ENCODE measurements around the gene PBRM1.
"Not testable (repeated sequence)": the region's sequence is repeated elsewhere in the genome, so short reads cannot be mapped to it uniquely, and the experiment has no call there.

The PBRM1 gene

DNA sequence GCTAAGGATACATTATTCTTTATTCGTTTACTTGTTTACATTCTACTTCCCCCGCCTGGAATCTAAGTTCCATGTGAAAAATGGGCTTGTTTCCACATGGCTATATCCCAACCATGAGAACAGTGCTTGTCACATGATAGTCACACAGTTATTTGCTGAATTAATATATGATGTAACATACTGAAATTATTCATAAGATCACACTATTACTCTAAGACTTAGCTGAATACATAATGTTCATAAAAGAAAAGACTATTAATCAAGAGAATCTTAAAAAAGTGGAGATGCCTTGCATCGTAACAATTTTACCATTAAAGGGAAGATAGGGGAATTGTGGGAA lies 6.5 kb downstream of the PBRM1 start:
- H3K27ac ChIP-seq, result peak overlapping the region; percentile 42
- TF ChIP-seq, protein P1, sequence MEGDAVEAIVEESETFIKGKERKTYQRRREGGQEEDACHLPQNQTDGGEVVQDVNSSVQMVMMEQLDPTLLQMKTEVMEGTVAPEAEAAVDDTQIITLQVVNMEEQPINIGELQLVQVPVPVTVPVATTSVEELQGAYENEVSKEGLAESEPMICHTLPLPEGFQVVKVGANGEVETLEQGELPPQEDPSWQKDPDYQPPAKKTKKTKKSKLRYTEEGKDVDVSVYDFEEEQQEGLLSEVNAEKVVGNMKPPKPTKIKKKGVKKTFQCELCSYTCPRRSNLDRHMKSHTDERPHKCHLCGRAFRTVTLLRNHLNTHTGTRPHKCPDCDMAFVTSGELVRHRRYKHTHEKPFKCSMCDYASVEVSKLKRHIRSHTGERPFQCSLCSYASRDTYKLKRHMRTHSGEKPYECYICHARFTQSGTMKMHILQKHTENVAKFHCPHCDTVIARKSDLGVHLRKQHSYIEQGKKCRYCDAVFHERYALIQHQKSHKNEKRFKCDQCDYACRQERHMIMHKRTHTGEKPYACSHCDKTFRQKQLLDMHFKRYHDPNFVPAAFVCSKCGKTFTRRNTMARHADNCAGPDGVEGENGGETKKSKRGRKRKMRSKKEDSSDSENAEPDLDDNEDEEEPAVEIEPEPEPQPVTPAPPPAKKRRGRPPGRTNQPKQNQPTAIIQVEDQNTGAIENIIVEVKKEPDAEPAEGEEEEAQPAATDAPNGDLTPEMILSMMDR (IDR thresholded peaks at IDR 0.05), result no peak
- no peak for TF ChIP-seq ZFX (IDR thresholded peaks at IDR 0.05; ENCODE audit: borderline replicate concordance)

DNA sequence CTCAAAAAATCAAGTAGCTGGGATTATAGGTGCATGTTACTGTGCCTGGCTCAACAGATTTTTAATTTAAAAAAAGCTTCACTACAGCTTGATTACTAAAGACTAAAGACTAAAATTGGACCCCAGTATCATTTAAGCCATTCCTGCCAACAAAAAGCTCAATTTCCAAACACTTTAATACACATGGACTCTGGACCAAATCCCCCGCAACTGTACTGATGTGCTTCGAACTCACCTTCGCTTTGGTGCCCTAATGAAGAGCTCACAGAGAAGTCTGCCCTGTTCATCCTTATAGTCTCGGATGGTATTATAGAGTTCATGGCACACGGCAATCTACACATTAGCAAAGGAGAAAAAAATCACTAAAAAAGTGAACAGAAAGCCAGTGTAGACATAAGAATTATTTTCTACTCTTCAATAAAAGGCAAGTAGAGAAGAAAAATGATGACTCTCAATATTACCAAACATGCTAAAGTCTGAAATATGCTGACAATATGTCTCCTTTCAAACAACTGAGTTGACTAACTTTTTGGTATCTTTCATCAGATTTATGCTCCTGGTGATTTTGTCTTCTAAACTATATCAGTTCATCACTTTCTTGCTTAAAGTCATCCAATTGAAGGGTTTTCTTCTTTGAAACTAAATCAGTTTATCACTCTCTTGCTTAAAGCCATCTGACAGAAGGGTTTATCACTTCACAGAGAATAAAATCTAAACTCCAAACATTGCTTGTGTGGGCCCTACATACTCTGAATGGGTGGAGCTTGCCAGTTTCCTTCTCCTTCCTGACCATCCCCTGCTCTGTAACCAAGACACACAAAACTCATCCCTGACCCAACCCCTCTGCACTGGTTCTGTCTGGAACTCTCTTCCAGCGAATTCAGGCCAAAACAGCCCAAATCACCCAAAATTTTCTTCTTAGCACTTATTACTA lies 7.2 kb downstream of the PBRM1 start:
- TF ChIP-seq, protein P1 (IDR thresholded peaks at IDR 0.05), result no peak
- no peak for TF ChIP-seq ZFX (IDR thresholded peaks at IDR 0.05; ENCODE audit: borderline replicate concordance)
- H3K27ac ChIP-seq, result peak overlapping the region; percentile 42

DNA sequence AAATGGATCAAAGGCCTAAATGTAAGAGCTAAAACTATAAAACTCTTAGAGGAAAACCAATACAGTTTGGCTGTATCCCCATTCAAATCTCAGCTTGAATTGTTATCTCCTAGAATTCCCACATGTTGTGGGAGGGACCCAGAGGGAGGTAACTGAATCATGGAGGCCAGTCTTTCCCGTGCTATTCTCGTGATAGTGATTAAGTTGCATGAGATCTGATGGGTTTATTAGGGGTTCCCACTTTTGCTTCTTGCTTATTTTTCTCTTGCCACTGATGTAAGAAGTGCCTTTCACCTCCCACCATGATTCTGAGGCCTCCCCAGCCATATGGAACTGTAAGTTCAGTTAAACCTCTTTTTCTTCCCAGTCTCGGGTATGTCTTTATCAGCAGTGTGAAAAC lies 9.5 kb downstream of the PBRM1 start:
- H3K27ac ChIP-seq, result not testable (repeated sequence)

DNA sequence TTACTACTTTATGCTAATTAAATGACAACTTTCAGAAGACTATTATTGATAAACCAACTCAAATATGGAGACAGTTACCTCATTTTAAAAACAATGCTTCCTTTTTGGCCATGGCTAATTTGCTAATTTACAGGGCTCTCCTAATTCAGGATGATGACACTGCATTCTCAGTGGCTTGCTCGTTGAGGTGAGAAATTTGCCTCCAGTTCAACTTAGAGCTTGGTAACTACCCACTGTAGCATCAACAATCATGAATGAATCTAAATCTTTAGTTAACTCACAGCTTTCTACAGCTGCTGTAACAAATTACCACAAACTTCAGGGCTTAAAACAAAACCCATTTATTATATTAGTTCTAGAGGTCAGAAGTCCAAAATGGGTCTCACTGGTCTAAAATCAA lies 14.0 kb downstream of the PBRM1 start:
- TF ChIP-seq, protein P1 (IDR thresholded peaks at IDR 0.05), result no peak
- TF ChIP-seq ZFX (IDR thresholded peaks at IDR 0.05; ENCODE audit: borderline replicate concordance), result no peak
- H3K27ac ChIP-seq, result no peak overlapping the region

DNA sequence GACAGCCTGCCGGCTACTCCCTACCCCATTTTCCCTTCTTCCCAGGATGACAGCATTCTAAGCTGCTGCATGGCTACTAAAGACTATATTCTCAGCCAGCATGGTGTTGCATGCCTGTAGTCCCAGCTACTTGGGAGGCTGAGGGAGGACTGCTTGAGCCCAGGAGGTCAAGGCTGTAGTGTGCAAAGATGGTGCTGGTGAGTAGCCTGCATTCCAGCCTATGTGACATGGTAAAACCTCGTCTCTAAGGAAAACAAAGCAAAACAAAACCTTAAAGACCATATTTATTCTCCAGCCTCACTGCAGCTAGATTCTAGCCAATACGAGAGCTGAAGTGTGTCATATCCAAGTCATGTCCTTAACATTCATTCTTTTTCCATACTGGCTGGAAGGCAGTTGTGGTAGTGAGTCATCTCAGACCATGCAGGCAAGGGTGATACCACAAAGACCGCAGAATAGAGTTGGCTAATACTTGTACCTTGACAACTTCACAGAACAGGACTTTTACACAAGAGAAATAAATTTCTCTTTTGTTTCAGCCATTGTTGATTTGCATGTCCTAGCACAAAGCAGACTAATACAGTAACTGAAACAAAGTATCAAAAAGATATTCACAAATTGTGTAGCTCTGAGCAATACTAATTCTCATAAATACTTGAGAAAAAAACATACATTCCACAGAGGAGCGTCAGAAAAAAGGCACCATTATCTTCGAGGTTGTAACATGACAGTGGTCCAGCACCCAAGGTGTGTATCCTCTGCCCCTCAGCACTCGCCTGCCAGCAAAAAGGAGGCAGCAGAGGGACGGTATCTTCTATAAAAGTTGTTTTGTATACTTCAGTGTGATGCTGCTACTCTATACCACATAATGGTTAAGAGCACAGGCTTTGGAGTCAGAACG lies 14.8 kb downstream of the PBRM1 start:
- no peak overlapping the region for H3K27ac ChIP-seq
- TF ChIP-seq, protein P1 (IDR thresholded peaks at IDR 0.05), result no peak
- no peak for TF ChIP-seq ZFX (IDR thresholded peaks at IDR 0.05; ENCODE audit: borderline replicate concordance)

DNA sequence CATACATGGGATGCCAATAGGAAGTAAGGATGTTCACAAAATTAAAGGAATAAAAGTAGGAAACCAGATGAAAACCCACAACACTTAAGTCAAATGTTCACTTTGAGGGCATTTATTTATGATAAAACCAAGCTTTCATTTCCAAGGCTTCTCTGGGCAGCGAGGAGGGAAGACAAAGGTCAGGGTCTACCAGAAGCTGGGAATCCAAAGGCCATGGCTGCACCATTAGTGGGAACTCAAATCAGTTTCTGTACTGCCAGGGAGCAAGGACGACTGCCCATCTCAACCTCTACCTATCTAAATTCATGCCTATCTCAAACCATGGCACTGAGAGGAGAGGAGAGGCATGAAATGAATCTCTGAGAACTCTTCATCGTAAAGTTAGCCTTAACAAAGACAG lies 22.6 kb downstream of the PBRM1 start:
- no peak for TF ChIP-seq ZFX (IDR thresholded peaks at IDR 0.05; ENCODE audit: borderline replicate concordance)
- TF ChIP-seq, protein P1 (IDR thresholded peaks at IDR 0.05), result no peak
- H3K27ac ChIP-seq, result no peak overlapping the region

DNA sequence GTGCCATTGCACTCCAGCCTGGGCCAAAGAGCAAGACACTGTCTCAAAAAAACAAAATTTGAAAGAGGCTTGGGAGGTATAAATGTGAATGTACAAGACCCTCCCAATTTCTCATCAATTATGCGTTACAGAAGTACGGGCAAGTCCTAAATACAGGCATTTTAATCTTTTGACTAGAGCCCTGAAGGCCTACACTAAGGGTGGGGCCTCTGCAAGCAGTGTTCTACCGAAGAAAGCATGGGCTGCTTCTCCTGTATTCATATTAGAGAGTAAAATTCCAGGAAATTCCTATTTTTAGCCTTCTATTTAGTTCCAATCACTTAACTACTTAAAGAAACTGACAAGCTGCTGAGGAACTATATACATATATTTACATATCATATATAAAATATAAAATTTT lies 25.7 kb downstream of the PBRM1 start:
- no peak overlapping the region for H3K27ac ChIP-seq
- no peak for TF ChIP-seq ZFX (IDR thresholded peaks at IDR 0.05; ENCODE audit: borderline replicate concordance)
- TF ChIP-seq, protein P1 (IDR thresholded peaks at IDR 0.05), result no peak

Data from 22Rv1 (cell line).